K562 (cell line): ENCODE data around the gene MCMBP. TPM values are rescaled to one million over a fixed set of nuclear protein-coding genes. Genes with fewer than 3 reads are reported as not detected.

Source experiments
- ATAC-seq: fragments of 200-7000 bp; cut with Tn5 transposase; 3 replicates; pipeline ENCODE4 v1.9.1; 2020; ENCODE audit warnings: moderate library complexity
- BruUV-seq: library from RNA; stranded (reverse); fragments of 400-500 nt; replicated peaks from 2 replicates; lab custom pipeline; 2021; lab: Mats Ljungman, UMichigan
- CTCF ChIA-PET: fragments of 300-600 bp; formaldehyde crosslinking; extraction: SDS; loops from one replicate; lab custom pipeline; 2021; ENCODE audit warnings: low intra/inter-chr PET ratio; lab: Yijun Ruan, JAX
- POLR2A ChIA-PET: fragments of 300-600, 350-650 bp; sonication (Branson Sonifier 250); formaldehyde crosslinking; extraction: SDS; loops from one replicate; lab custom pipeline; 2021; ENCODE audit warnings: antibody characterized with exemption, inconsistent platforms; lab: Yijun Ruan, JAX
- DNase-seq, 4 experiments: peaks; one replicate each; pipeline versions ENCODE4 v3.0.0 to v3.0.0-alpha.2; 2011 to 2018; ENCODE audit warnings: low spot score in 3 of 4, mixed read lengths in 3 of 4; ENCODE audit errors: extremely low read depth in 1 of 4
- FAIRE-seq: peaks from 2 replicates; lab custom pipeline; 2011; peaks lifted over from hg19 to GRCh38; lab: Jason Lieb, UNC
- H2AFZ ChIP-seq: 2 replicates; pipeline ENCODE4 v1.6.0; 2011; ENCODE audit warnings: low read depth, low read length, control low read depth, inconsistent platforms
- H3K27ac ChIP-seq: fragments of 200-600 bp; 3 replicates; pipeline ENCODE4 v1.8.0; 2011; ENCODE audit warnings: low read depth, mild to moderate bottlenecking, control low read depth, inconsistent platforms, low read length, moderate library complexity, mixed read lengths; ENCODE audit errors: extremely low read depth
- H3K27me3 ChIP-seq, 2 experiments: fragments of 300-600 bp in 1 of 2; 2 replicates in 1 of 2; 3 replicates in 1 of 2; pipeline versions ENCODE4 v1.6.0 to v1.8.0; 2011; ENCODE audit warnings: inconsistent platforms in 2 of 2, low read length in 2 of 2, mild to moderate bottlenecking in 1 of 2, mixed read lengths in 1 of 2, moderate library complexity in 1 of 2; ENCODE audit not compliant: control insufficient read depth in 2 of 2, insufficient read depth in 2 of 2
- H3K36me3 ChIP-seq: fragments of 300-600 bp; 3 replicates; pipeline ENCODE4 v1.8.0; 2011; ENCODE audit warnings: mild to moderate bottlenecking, low read length, inconsistent platforms; ENCODE audit not compliant: control insufficient read depth, insufficient read depth
- H3K4me1 ChIP-seq, 2 experiments: fragments of 200-600 bp in 1 of 2; replicated peaks in 1 of 2; 2 replicates in 1 of 2; 3 replicates in 1 of 2; pipeline versions ENCODE4 v1.5.1 to v1.8.0; 2011; ENCODE audit warnings: inconsistent platforms in 2 of 2, low read length in 2 of 2, mild to moderate bottlenecking in 1 of 2, mixed read lengths in 1 of 2, moderate library complexity in 1 of 2; ENCODE audit not compliant: control insufficient read depth in 2 of 2, insufficient read depth in 2 of 2
- H3K4me2 ChIP-seq: 2 replicates; pipeline ENCODE4 v1.6.1; 2011; ENCODE audit warnings: low read length, control low read depth, inconsistent platforms, mixed read lengths; ENCODE audit not compliant: insufficient read depth
- H3K4me3 ChIP-seq: fragments of 200-600 bp; sonication (generic), shearing (Covaris generic); 2 replicates; pipeline ENCODE4 v1.5.1; 2016; ENCODE audit warnings: control low read depth, inconsistent platforms
- H3K79me2 ChIP-seq: fragments of 200-600 bp; 3 replicates; pipeline ENCODE4 v1.8.0; 2011; ENCODE audit warnings: low read length, inconsistent platforms; ENCODE audit not compliant: control insufficient read depth, insufficient read depth
- H3K9ac ChIP-seq, 2 experiments: 2 replicates each; pipeline versions ENCODE4 v1.6.0 to v1.6.1; 2011; ENCODE audit warnings: low read depth in 2 of 2, low read length in 2 of 2, control low read depth in 1 of 2, inconsistent platforms in 1 of 2, mild to moderate bottlenecking in 1 of 2, mixed read lengths in 1 of 2; ENCODE audit not compliant: insufficient read depth in 1 of 2
- H3K9me1 ChIP-seq: one replicate; pipeline ENCODE4 v1.6.0; 2011; ENCODE audit warnings: inconsistent platforms, mild to moderate bottlenecking, low read length, moderate library complexity; ENCODE audit not compliant: control insufficient read depth, insufficient read depth
- H3K9me3 ChIP-seq: replicated peaks from 2 replicates; pipeline ENCODE4 v1.5.1; 2011; ENCODE audit warnings: low read depth, low read length, inconsistent platforms; ENCODE audit not compliant: control insufficient read depth, insufficient read depth
- H4K20me1 ChIP-seq: replicated peaks from 2 replicates; pipeline ENCODE4 v1.6.1; 2011; ENCODE audit warnings: low read length, inconsistent platforms, mixed read lengths; ENCODE audit not compliant: control insufficient read depth, insufficient read depth
- JUN ChIP-seq, 2 experiments: sonication (generic) in 1 of 2; formaldehyde crosslinking in 1 of 2; IDR thresholded peaks; 2 replicates each; pipeline versions ENCODE4 v1.6.1 to v1.8.0; 2012 to 2022; ENCODE audit warnings: borderline replicate concordance in 2 of 2, mild to moderate bottlenecking in 2 of 2, improper control_type of control experiment in 1 of 2, low read depth in 1 of 2, low read length in 1 of 2, missing genetic modification reagents in 1 of 2
- MECOM ChIP-seq: fragments of 250-450 bp; sonication (Bioruptor Pico); IDR thresholded peaks from 2 replicates; pipeline ENCODE4 v1.8.0; 2022; ENCODE audit warnings: inconsistent platforms
- NCOA2 ChIP-seq, 2 experiments: fragments of 450-650 bp; IDR thresholded peaks; 2 replicates each; pipeline ENCODE4 v1.6.1; 2018; ENCODE audit warnings: mild to moderate bottlenecking in 2 of 2, moderate library complexity in 1 of 2; ENCODE audit not compliant: partially characterized antibody in 2 of 2
- PHB ChIP-seq: fragments of 250-450 bp; sonication (Bioruptor Pico); IDR thresholded peaks from 2 replicates; pipeline ENCODE4 v1.5.0; 2021
- SMARCB1 ChIP-seq: IDR thresholded peaks from 2 replicates; pipeline ENCODE4 v1.6.1; 2011; ENCODE audit warnings: improper control_type of control experiment, low read depth; ENCODE audit not compliant: insufficient read length
- SMARCC2 ChIP-seq: fragments of 450-650 bp; IDR thresholded peaks from 2 replicates; pipeline ENCODE4 v1.6.1; 2017; ENCODE audit warnings: antibody characterized with exemption, moderate library complexity, mild to moderate bottlenecking, low read depth
- SP1 ChIP-seq: sonication (generic); formaldehyde crosslinking; IDR thresholded peaks from 2 replicates; pipeline ENCODE4 v1.8.1; 2022; ENCODE audit warnings: mild to moderate bottlenecking, missing genetic modification reagents
- STAT5A ChIP-seq: IDR thresholded peaks from 2 replicates; pipeline ENCODE4 v1.6.1; 2012; ENCODE audit warnings: low read length, inconsistent platforms, borderline replicate concordance
- TAF9B ChIP-seq: fragments of 450-650 bp; IDR thresholded peaks from 2 replicates; pipeline ENCODE4 v1.6.1; 2018; ENCODE audit warnings: mild to moderate bottlenecking; ENCODE audit not compliant: partially characterized antibody
- WGBS: fragments of 100-300 bp; shearing (Covaris generic); methylation state at CpG from one replicate; pipeline ENCODE4 v1.1.6; 2016; ENCODE audit warnings: low coverage, mixed read lengths; ENCODE audit not compliant: insufficient coverage; ENCODE audit errors: missing lambda C conversion rate; 5-methylcytosine and 5-hydroxymethylcytosine counted together
- in situ Hi-C: fragments of 300-500 bp; cut with MboI; formaldehyde crosslinking; loops from 4 replicates; pipeline ENCODE4 v1.15.0; 2018; ENCODE audit warnings: inconsistent platforms, mixed read lengths
- intact Hi-C: fragments of 100-400 bp; cut with micrococcal nuclease; formaldehyde crosslinking; loops from 2 replicates; pipeline ENCODE4 v1.14.2; 2022
- polyA plus RNA-seq, 8 experiments: library from polyadenylated mRNA; depleted of rRNA in 4 of 8; stranded (reverse) in 5 of 8; unstranded in 3 of 8; fragments of >200 nt; fragmentation: Nextera tagmentation in 2 of 8; fragmentation: Illumina TruSeq in 1 of 8; extraction: Ambion mirVana in 2 of 8; extraction: Trizol in 1 of 8; gene quantifications; 2 replicates each; pipeline versions ENCODE4 v1.2.1 to v1.2.3, GENCODE V29; 2011 to 2014; ENCODE audit warnings: inconsistent platforms in 1 of 8, missing spikeins in 1 of 8
- total RNA-seq, 7 experiments: library from RNA; depleted of rRNA in 6 of 7; stranded (reverse); fragments of >200 nt in 6 of 7; fragmentation: Illumina TruSeq in 2 of 7; extraction: Trizol in 2 of 7; gene quantifications; 2 replicates each; pipeline versions ENCODE4 v1.2.1 to v1.2.3, GENCODE V29; 2011 to 2021; ENCODE audit warnings: low replicate concordance in 1 of 7
- TF ChIP-seq, protein P1 (sequence below): sonication (generic); formaldehyde crosslinking; IDR thresholded peaks from 2 replicates; pipeline ENCODE4 v1.9.0; 2022; ENCODE audit warnings: mild to moderate bottlenecking, missing genetic modification reagents
- TF ChIP-seq, protein P2 (sequence below): sonication (generic); formaldehyde crosslinking; IDR thresholded peaks from 2 replicates; pipeline ENCODE4 v1.8.1; 2023; ENCODE audit warnings: mild to moderate bottlenecking, missing genetic modification reagents, moderate library complexity
- TF ChIP-seq, protein P3 (sequence below): fragments of 200-800 bp; sonication (Bioruptor generic); IDR thresholded peaks from 2 replicates; pipeline ENCODE4 v1.6.1; 2016; ENCODE audit warnings: missing genetic modification characterization, missing compliant biosample characterization
- TF ChIP-seq, protein P4 (sequence below): fragments of 250-450 bp; sonication (Bioruptor Pico); IDR thresholded peaks from 2 replicates; pipeline ENCODE4 v1.5.0; 2021
- TF ChIP-seq, protein P5 (sequence below): fragments of 250-450 bp; sonication (Bioruptor Pico); IDR thresholded peaks from 2 replicates; pipeline ENCODE4 v1.5.1; 2021; ENCODE audit warnings: mild to moderate bottlenecking

Gene MCMBP
- total and polyA plus RNA-seq, 9 of the 15 experiments (the other 6 are each of a cell fraction or from before 2014, with no cell fraction given): 11.2 to 74.3 (median 50.5) TPM

DNA sequence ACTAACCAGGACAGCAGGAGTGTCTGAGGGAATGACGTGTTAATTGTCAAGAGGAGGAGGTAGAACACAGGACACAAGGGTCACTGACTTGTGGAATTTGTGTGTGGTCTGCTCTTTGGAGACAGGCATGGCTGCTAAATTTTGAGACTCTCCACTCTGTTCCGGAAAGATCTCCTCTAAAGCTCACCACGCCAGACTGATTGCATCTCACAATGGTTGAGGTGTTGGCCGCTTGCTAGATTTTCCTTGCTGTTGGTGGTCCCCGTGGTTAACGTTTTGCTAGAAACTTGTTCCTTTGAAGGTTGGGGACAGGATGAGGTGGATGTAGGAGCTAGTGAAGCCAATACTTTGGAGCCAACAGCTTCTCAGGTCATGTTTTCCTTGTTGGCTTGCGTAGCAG, 57.0 kb downstream of the MCMBP start:
- Histone ChIP-seq H2AFZ (no peak overlapping the region), H3K79me2 (no peaks in the 10 kb centered on the region), H3K36me3 (no peaks in the 10 kb centered on the region), H3K4me1 (no peaks in the 10 kb centered on the region), H4K20me1 (no peaks in the 10 kb centered on the region), H3K9me1 (no peaks in the 10 kb centered on the region), H3K9me3 (no peaks in the 10 kb centered on the region), H3K27me3 (no peaks in the 10 kb centered on the region), H3K4me2 (no peak overlapping the region), H3K27ac (no peak overlapping the region), H3K9ac (no peak overlapping the region), H3K4me3 (no peak overlapping the region)
- DNase-seq: no peak
- ChIA-PET POLR2A (interaction anchor here (0.6 kb wide), 1 partner anchor 73 kb away, joined by 3 read pairs; no protein-coding TSS in a partner anchor), CTCF (no interaction called here)
- ATAC-seq: no peak
- intact Hi-C loops: no loop called here
- BruUV-seq: no TSS peak
- 60% methylated on average over 7 of the region's 7 CpGs for WGBS
- in situ Hi-C loops: no loop called here
- no peak for FAIRE-seq
- TF ChIP-seq NCOA2 (IDR thresholded peaks at IDR 0.05; ENCODE audit: partially characterized antibody in 2 of 2): no peak
- TF ChIP-seq, protein P1, sequence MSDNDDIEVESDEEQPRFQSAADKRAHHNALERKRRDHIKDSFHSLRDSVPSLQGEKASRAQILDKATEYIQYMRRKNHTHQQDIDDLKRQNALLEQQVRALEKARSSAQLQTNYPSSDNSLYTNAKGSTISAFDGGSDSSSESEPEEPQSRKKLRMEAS (CRISPR knock-in tag): no peak
- no peak for TF ChIP-seq TAF9B
- TF ChIP-seq, protein P2, sequence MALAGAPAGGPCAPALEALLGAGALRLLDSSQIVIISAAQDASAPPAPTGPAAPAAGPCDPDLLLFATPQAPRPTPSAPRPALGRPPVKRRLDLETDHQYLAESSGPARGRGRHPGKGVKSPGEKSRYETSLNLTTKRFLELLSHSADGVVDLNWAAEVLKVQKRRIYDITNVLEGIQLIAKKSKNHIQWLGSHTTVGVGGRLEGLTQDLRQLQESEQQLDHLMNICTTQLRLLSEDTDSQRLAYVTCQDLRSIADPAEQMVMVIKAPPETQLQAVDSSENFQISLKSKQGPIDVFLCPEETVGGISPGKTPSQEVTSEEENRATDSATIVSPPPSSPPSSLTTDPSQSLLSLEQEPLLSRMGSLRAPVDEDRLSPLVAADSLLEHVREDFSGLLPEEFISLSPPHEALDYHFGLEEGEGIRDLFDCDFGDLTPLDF (CRISPR knock-in tag): no peak
- TF ChIP-seq, protein P3, sequence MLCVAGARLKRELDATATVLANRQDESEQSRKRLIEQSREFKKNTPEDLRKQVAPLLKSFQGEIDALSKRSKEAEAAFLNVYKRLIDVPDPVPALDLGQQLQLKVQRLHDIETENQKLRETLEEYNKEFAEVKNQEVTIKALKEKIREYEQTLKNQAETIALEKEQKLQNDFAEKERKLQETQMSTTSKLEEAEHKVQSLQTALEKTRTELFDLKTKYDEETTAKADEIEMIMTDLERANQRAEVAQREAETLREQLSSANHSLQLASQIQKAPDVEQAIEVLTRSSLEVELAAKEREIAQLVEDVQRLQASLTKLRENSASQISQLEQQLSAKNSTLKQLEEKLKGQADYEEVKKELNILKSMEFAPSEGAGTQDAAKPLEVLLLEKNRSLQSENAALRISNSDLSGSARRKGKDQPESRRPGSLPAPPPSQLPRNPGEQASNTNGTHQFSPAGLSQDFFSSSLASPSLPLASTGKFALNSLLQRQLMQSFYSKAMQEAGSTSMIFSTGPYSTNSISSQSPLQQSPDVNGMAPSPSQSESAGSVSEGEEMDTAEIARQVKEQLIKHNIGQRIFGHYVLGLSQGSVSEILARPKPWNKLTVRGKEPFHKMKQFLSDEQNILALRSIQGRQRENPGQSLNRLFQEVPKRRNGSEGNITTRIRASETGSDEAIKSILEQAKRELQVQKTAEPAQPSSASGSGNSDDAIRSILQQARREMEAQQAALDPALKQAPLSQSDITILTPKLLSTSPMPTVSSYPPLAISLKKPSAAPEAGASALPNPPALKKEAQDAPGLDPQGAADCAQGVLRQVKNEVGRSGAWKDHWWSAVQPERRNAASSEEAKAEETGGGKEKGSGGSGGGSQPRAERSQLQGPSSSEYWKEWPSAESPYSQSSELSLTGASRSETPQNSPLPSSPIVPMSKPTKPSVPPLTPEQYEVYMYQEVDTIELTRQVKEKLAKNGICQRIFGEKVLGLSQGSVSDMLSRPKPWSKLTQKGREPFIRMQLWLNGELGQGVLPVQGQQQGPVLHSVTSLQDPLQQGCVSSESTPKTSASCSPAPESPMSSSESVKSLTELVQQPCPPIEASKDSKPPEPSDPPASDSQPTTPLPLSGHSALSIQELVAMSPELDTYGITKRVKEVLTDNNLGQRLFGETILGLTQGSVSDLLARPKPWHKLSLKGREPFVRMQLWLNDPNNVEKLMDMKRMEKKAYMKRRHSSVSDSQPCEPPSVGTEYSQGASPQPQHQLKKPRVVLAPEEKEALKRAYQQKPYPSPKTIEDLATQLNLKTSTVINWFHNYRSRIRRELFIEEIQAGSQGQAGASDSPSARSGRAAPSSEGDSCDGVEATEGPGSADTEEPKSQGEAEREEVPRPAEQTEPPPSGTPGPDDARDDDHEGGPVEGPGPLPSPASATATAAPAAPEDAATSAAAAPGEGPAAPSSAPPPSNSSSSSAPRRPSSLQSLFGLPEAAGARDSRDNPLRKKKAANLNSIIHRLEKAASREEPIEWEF (CRISPR knock-in tag): no peak
- TF ChIP-seq, protein P4, sequence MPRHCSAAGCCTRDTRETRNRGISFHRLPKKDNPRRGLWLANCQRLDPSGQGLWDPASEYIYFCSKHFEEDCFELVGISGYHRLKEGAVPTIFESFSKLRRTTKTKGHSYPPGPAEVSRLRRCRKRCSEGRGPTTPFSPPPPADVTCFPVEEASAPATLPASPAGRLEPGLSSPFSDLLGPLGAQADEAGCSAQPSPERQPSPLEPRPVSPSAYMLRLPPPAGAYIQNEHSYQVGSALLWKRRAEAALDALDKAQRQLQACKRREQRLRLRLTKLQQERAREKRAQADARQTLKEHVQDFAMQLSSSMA (CRISPR knock-in tag): no peak
- TF ChIP-seq SP1 (CRISPR knock-in tag): no peak
- TF ChIP-seq, protein P5, sequence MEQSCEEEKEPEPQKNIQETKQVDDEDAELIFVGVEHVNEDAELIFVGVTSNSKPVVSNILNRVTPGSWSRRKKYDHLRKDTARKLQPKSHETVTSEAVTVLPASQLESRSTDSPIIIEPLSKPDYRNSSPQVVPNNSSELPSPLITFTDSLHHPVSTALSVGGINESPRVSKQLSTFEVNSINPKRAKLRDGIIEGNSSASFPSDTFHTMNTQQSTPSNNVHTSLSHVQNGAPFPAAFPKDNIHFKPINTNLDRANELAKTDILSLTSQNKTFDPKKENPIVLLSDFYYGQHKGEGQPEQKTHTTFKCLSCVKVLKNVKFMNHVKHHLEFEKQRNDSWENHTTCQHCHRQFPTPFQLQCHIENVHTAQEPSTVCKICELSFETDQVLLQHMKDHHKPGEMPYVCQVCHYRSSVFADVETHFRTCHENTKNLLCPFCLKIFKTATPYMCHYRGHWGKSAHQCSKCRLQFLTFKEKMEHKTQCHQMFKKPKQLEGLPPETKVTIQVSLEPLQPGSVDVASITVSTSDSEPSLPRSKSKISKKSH: no peak
- TF ChIP-seq JUN (IDR thresholded peaks at IDR 0.05; ENCODE audit: borderline replicate concordance, low read depth, low read length): no peak
- no peak for TF ChIP-seq JUN (CRISPR knock-in tag; IDR thresholded peaks at IDR 0.05; ENCODE audit: borderline replicate concordance)
- TF ChIP-seq SMARCC2: no peak
- no peak for TF ChIP-seq MECOM
- TF ChIP-seq PHB (CRISPR knock-in tag): no peak
- TF ChIP-seq SMARCB1: no peak
- TF ChIP-seq STAT5A: no peak
